ENCODE results near the gene UGT1A10. TPM values are rescaled to one million over a fixed set of nuclear protein-coding genes. Genes with fewer than 3 reads are reported as not detected.

Gene UGT1A10
- total RNA-seq, 1 experiment from 2014 or later, result not detected

GRCh38 chr2:233671290-233672161, 35.3 kb downstream of the UGT1A10 start, which contains the start of gene UGT1A9 (continued):
- no peak for TF ChIP-seq POLR2AphosphoS5 (IDR thresholded peaks at IDR 0.05; ENCODE audit: low read depth, low read length)
- TF ChIP-seq CTCF (IDR thresholded peaks at IDR 0.05 in 2 of 3, conservative IDR thresholded peaks at IDR 0.05 in 1 of 3; ENCODE audit: borderline replicate concordance in 1 of 3, insufficient read depth in 1 of 3, low read depth in 2 of 3, low read length in 2 of 3), result no peak
- TF ChIP-seq SP1 (IDR thresholded peaks at IDR 0.05; ENCODE audit: low read depth), result no peak
- no peak for TF ChIP-seq ELF1 (IDR thresholded peaks at IDR 0.05; ENCODE audit: borderline replicate concordance, low read depth)
- TF ChIP-seq YY1 (IDR thresholded peaks at IDR 0.05; ENCODE audit: extremely low read depth, insufficient replicate concordance, low read depth, low read length), result no peak
- no peak for TF ChIP-seq ATF3 (IDR thresholded peaks at IDR 0.05)
- TF ChIP-seq TCF7L2 (IDR thresholded peaks at IDR 0.05; ENCODE audit: borderline replicate concordance, extremely low read depth, insufficient read depth, insufficient read length), result no peak
- TF ChIP-seq ZNF274 (IDR thresholded peaks at IDR 0.05; ENCODE audit: low read depth, low read length), result no peak
- no peak for TF ChIP-seq ZFX (IDR thresholded peaks at IDR 0.05)
- TF ChIP-seq CBX3 (IDR thresholded peaks at IDR 0.05; ENCODE audit: low read depth), result no peak
- no peak for TF ChIP-seq EGR1 (IDR thresholded peaks at IDR 0.05; ENCODE audit: low read depth)
- no peak for TF ChIP-seq FOSL1 (IDR thresholded peaks at IDR 0.05; ENCODE audit: low read depth)

- Histone ChIP-seq H2AFZ (ENCODE audit: low read depth, low read length, poor library complexity, severe bottlenecking) (no peak overlapping the region), H3K9me2 (ENCODE audit: insufficient read depth) (no peaks in the 10 kb centered on the region), H3K27me3 (ENCODE audit: insufficient read depth, low read length) (no peaks in the 10 kb centered on the region), H3K4me3 (replicated peaks in 1 of 2; ENCODE audit: low read depth in 1 of 2, low read length in 2 of 2) (no peak overlapping the region), H3K27ac (ENCODE audit: low read depth, low read length) (no peak overlapping the region), H4K20me1 (ENCODE audit: insufficient read depth) (no peaks in the 10 kb centered on the region), H3K4me1 (ENCODE audit: control insufficient read depth in 1 of 2, insufficient read depth in 2 of 2, low read length in 2 of 2) (no peaks in the 10 kb centered on the region), H3K4me2 (ENCODE audit: low read length) (no peak overlapping the region), H3K36me3 (ENCODE audit: control insufficient read depth in 1 of 2, insufficient read depth in 2 of 2, low read length in 2 of 2) (no peaks in the 10 kb centered on the region), H3K79me2 (ENCODE audit: insufficient read depth, low read length) (no peaks in the 10 kb centered on the region), H3K9ac (ENCODE audit: low read length) (no peak overlapping the region), H3K9me3 (ENCODE audit: control insufficient read depth in 1 of 2, insufficient read depth in 1 of 2, low read depth in 1 of 2, low read length in 2 of 2) (no peaks in the 10 kb centered on the region)
- CTCF ChIA-PET, result no interaction called here
- RAD21 ChIA-PET (ENCODE audit: low non-redundant PET in 1 of 2, low total read pairs in 2 of 2, uncharacterized antibody in 2 of 2, unreplicated experiment in 2 of 2), result no interaction called here
- POLR2A ChIA-PET, result no interaction called here
- no peak for DNase-seq (ENCODE audit: low read depth, low spot score)
- no peak for ATAC-seq
- no TSS peak for BruUV-seq (replicated peaks)
- intact Hi-C loops (cut with micrococcal nuclease), result no loop called here
- TF ChIP-seq CBX3 (IDR thresholded peaks at IDR 0.05; ENCODE audit: low read depth) (no peak), MAX (IDR thresholded peaks at IDR 0.05) (no peak), ATF3 (IDR thresholded peaks at IDR 0.05) (no peak), RAD21 (IDR thresholded peaks at IDR 0.05; ENCODE audit: low read depth) (no peak), POLR2AphosphoS5 (IDR thresholded peaks at IDR 0.05; ENCODE audit: low read depth, low read length) (no peak), EGR1 (IDR thresholded peaks at IDR 0.05; ENCODE audit: low read depth) (no peak), FOSL1 (IDR thresholded peaks at IDR 0.05; ENCODE audit: low read depth) (no peak), YY1 (IDR thresholded peaks at IDR 0.05; ENCODE audit: extremely low read depth, insufficient replicate concordance, low read depth, low read length) (no peak), ZBTB33 (IDR thresholded peaks at IDR 0.05; ENCODE audit: extremely low read depth, insufficient replicate concordance, low read length) (no peak), ZFX (IDR thresholded peaks at IDR 0.05) (no peak), POLR2A (IDR thresholded peaks at IDR 0.05; ENCODE audit: borderline replicate concordance, extremely low read depth, insufficient read depth, insufficient read length) (no peak), EZH2phosphoT487 (IDR thresholded peaks at IDR 0.05; ENCODE audit: borderline replicate concordance) (no peak)
Observed at GRCh38 chr2:233672886-233673285, 36.6 kb downstream of the UGT1A10 start.

Data from HCT116 (cell line).